TTC549 (cell line): ENCODE measurements around the gene RPGRIP1L.

ENCODE experiments used
- FAIRE-seq: peaks from 2 replicates; lab custom pipeline; 2012; peaks lifted over from hg19 to GRCh38; lab: Jason Lieb, UNC

RPGRIP1L gene

DNA sequence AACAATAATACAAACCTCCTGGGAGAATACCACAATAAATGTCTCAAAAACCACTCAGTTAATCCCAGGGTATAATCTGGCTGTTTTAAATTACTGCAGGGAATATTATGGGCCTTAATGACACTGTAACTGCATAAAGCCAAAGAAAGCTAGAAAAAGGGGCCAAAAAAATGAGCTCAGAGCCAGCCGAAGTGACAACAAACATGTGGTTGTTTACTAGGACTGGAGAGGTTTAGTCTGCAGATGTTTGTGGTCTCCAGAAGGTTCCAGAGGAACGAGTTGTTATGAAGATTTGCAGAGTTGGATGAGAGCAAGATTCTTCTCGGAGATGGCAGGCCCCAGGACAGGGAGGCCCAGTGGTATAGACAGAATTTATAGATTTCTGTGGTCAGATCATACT, 103.5 kb downstream of the RPGRIP1L start:
- no peak for FAIRE-seq

DNA sequence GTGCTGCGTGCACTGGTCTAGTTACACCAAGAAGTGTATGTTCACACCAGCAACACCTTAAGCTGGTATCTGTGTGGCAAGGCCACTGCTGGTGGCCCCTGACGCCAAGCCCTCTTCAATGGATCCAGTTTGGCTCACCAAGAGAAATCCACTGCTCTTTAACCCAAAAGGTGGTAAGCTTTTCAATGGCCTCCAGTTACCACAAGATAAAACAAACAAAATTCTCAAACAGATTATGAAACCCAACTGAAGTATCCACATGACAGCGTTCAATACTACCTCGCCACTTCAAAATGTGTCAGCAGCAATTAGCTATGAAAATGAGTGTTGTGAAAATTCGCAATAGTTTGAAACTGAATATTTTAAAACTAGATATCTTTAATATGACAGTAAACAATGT, 104.1 kb downstream of the RPGRIP1L start:
- no peak for FAIRE-seq

- no peak for FAIRE-seq
These were observed 105.0 kb downstream of the RPGRIP1L start for GRCh38 chr16:53598511-53599275.

GRCh38 chr16:53597776-53598175, 105.9 kb downstream of the RPGRIP1L start:
- FAIRE-seq = no peak

GRCh38 chr16:53588081-53588648, 115.5 kb downstream of the RPGRIP1L start:
- no peak for FAIRE-seq

DNA sequence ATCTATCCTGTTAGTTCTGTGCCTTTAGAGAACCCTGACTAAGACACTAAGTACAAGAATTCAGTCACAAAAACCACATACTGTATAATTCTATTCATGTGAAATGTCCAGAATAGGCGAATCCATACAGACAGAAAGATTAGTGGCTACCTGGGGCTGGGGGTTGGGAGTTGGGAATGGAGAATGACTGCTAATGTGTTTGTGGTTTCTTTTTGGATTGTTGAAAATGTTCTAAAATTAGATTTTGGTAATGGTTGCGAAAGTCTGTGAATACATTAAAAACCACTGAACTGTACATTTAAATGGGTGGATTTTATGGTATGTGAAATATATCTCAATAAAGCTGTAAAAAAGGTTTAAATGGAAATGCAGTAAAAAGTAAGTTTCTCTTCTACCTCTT, 120.3 kb downstream of the RPGRIP1L start:
- FAIRE-seq = no peak

DNA sequence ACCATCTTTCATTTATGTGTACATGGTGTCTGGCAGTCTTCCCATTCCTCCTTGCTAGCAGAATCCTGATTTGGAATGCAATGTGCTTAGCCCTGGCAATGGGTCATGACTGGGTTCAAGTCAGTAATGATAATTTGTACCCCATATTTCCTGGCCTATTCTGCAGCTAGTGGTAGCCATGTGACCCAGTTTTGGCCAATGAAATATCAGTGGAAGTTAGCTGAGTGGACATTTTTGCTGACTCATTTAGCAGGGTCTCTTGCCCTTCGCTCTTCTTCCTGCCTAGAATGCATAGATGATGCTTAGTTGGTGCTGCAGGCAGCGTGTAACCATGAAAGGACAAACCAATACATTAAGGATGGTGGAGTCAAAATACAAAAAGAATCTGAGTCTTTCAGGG, 121.9 kb downstream of the RPGRIP1L start:
- no peak for FAIRE-seq

DNA sequence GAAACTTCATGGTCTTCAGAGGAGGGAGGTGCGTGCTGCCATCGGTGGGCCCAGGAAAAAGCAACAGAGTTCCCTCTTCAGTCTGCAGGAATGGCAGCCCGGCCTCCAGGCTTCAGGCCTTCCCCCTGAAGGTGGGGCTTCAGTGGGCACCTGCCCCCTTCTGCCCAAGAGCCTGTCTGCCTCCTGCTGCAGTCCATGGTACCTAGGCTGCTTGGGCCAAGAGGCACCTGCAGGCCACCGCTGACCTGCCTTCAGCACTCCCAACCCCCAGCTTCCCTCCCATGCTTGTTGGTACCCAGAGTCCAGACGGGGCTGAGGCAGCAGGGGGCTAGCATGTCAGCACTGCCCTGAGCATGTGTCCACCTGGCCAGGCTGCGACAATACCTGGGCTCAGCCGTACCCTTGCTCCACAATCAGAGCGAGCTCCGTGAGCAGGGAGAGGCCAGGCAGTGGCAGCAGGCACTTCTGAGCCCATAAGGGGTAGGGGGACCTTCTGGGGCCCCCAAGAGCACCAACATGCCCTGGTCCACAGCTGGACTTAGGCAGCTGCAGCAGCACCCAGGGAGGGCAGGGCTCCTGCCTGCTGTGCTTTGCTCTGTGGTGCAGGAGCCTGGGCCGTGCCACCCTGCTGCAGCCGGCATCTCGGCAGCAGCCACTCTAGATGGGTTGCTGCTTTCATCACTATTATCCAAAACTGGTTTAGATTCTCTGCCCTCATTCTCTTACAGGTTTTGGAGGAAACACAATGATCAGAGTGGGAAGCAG, 123.4 kb downstream of the RPGRIP1L start:
- no peak for FAIRE-seq

DNA sequence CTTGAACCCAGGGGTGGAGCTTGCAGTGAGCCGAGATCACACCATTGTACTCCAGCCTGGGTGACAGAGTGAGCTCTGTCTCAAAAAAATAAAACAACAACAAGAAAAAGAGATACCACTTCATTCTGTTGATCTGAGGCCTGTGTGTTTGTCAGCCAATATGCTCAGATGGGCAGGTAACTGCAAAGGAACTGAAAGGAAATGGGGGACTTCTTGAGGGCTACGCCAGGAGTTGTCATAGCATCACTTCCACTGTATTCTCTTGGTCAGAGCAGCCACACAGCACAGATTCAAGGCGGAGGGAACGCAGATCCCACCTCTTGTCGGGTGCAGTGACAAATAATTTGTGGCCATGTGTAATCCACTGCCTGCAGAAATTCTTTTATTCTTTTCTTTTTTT, 126.8 kb downstream of the RPGRIP1L start:
- no peak for FAIRE-seq

DNA sequence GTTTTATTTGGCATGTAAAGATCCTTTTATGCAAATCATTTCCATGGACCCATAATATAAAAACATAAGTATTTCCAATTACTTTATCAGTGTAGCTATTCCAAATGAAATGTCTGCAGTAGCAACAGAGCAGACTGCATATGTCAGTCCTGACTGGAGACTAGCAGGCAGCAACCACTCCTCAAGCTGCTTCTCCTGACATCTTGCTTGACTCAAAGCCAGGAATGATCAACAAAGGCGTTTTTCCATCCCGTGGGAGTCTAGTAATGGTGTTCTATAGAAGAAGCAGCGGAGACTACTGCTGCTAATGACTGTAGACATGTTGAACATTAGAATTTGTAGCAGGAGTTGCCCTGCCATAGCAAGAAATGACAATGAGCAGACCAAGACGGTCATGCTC, 127.4 kb downstream of the RPGRIP1L start:
- FAIRE-seq = no peak

DNA sequence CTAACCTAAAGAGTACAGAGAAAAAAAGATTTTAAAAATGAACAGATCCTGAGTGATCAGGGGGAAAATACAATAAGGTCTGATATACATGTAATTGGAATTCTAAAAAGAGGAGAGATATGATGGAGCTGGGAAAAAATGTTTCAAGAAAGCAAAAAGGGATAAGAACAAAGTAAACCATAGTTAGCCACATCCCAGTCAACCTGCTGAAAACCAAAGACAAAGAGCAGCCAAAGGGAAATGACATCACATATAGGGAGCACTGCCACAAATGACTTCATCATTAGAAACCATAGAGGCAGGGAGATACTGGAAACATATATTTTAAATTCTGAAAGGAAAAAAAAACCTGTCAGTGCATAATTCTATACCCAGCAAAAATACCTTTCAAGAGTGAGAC, 131.9 kb downstream of the RPGRIP1L start:
- no peak for FAIRE-seq

- FAIRE-seq = no peak
These were observed 137.0 kb downstream of the RPGRIP1L start for GRCh38 chr16:53566552-53567245.

GRCh38 chr16:53565296-53565863, 138.3 kb downstream of the RPGRIP1L start:
- FAIRE-seq = no peak

GRCh38 chr16:53563426-53563825, 140.2 kb downstream of the RPGRIP1L start:
- no peak for FAIRE-seq

GRCh38 chr16:53561101-53561888, 142.4 kb downstream of the RPGRIP1L start:
- no peak for FAIRE-seq

GRCh38 chr16:53559270-53559951, 144.2 kb downstream of the RPGRIP1L start:
- FAIRE-seq = no peak

- no peak for FAIRE-seq
These were observed 144.9 kb downstream of the RPGRIP1L start for GRCh38 chr16:53558710-53559109.

DNA sequence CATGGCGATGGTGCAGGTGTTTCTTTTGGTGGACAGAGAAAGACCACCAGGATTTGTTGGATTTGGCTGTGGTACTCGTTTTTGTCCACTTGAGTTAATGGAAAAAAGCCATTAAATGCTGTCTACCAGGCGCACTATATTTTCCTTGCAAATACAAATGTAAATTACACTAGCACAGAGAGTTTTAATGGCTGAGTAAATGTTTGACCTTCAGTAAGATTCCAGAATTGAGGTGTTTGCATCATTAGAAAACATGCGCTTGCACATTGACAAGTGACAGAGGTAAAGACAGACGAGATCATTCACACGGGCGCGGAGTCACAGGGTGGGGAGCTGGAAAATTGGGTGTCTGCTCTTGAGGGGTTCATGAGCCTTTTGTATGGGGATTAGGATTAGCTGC, 147.1 kb downstream of the RPGRIP1L start:
- FAIRE-seq = no peak

- peak; percentile 60 for FAIRE-seq
These were observed 153.5 kb downstream of the RPGRIP1L start for GRCh38 chr16:53549970-53550690.
